Mesodermal cell (in vitro differentiated cells): ENCODE measurements around the gene ACAP1. TPM values are rescaled to one million over a fixed set of nuclear protein-coding genes. Genes with fewer than 3 reads are reported as not detected.

Experiments used
- H3K27ac ChIP-seq: 2 replicates; pipeline ENCODE4 v1.7.0; 2013; ENCODE audit warnings: mild to moderate bottlenecking, low read depth, low read length, moderate library complexity; ENCODE audit not compliant: severe bottlenecking
- H3K36me3 ChIP-seq: 2 replicates; pipeline ENCODE4 v1.7.1; 2013; ENCODE audit warnings: mild to moderate bottlenecking, low read length, moderate library complexity; ENCODE audit not compliant: control insufficient read depth, insufficient read depth
- H3K4me1 ChIP-seq: one replicate; pipeline ENCODE4 v1.7.1; 2013; ENCODE audit warnings: mild to moderate bottlenecking, low read length; ENCODE audit not compliant: insufficient read depth, control insufficient read depth, poor library complexity, severe bottlenecking
- H3K4me3 ChIP-seq: 2 replicates; pipeline ENCODE4 v1.7.0; 2013; ENCODE audit warnings: low read length, control low read depth, mild to moderate bottlenecking; ENCODE audit not compliant: insufficient read depth, poor library complexity, severe bottlenecking; ENCODE audit errors: extremely low read depth
- H3K9me3 ChIP-seq: 2 replicates; pipeline ENCODE4 v1.7.1; 2013; ENCODE audit warnings: mild to moderate bottlenecking, low read length, moderate library complexity; ENCODE audit not compliant: control insufficient read depth
- WGBS, 2 experiments: methylation state at CpG; one replicate each; pipeline ENCODE4 v1.1.5; 2013; ENCODE audit warnings: missing lambda C conversion rate in 2 of 2; ENCODE audit not compliant: insufficient coverage in 2 of 2; 5-methylcytosine and 5-hydroxymethylcytosine counted together
- polyA plus RNA-seq, 2 experiments: library from polyadenylated mRNA; stranded (reverse); fragments of 50-300 nt; gene quantifications; one replicate each; pipeline ENCODE4 v1.2.3, GENCODE V29; 2013

ACAP1 gene
- polyA plus RNA-seq (2013, experiment 1 of 2) = 5.0 TPM
- 1.9 TPM for polyA plus RNA-seq (2013, experiment 2 of 2)

- H3K9me3 ChIP-seq = no peaks in the 10 kb centered on the region
- H3K36me3 ChIP-seq = no peaks in the 10 kb centered on the region
- H3K4me1 ChIP-seq = peaks cover 6% of the 10 kb centered on the region
- no peak within 1 kb of the TSS for H3K4me3 ChIP-seq
- no peak within 1 kb of the TSS for H3K27ac ChIP-seq
- 51 to 77% methylated on average over 6 to 7 of the region's 17 CpGs for WGBS, 2 experiments
These were observed at the start of gene ACAP1 for GRCh38 chr17:7336240-7337175. Gene ACAP1 (plus strand): TSS chr17:7336529. CDS start chr17:7336735, 206 bp downstream.

GRCh38 chr17:7289256-7290032 is 46.9 kb upstream of the ACAP1 start:
- Histone ChIP-seq H3K4me1 (no peaks in the 10 kb centered on the region), H3K27ac (no peak overlapping the region), H3K9me3 (no peaks in the 10 kb centered on the region), H3K4me3 (no peak overlapping the region), H3K36me3 (no peaks in the 10 kb centered on the region)
- 88 to 90% methylated on average over 9 to 14 of the region's 18 CpGs for WGBS, 2 experiments

- no peaks in the 10 kb centered on the region for H3K36me3 ChIP-seq
- no peaks in the 10 kb centered on the region for H3K9me3 ChIP-seq
- 93 to 98% methylated on average over 9 to 18 of the region's 19 CpGs for WGBS, 2 experiments
- H3K4me3 ChIP-seq = no peak overlapping the region
- H3K4me1 ChIP-seq = no peaks in the 10 kb centered on the region
- H3K27ac ChIP-seq = no peak overlapping the region
These were observed 46.2 kb upstream of the ACAP1 start for GRCh38 chr17:7290166-7290565.

- no peaks in the 10 kb centered on the region for H3K9me3 ChIP-seq
- no peak overlapping the region for H3K27ac ChIP-seq
- 92 to 93% methylated on average over 9 to 11 of the region's 11 CpGs for WGBS, 2 experiments
- H3K4me1 ChIP-seq = no peaks in the 10 kb centered on the region
- no peaks in the 10 kb centered on the region for H3K36me3 ChIP-seq
- no peak overlapping the region for H3K4me3 ChIP-seq
These were observed 45.6 kb upstream of the ACAP1 start for GRCh38 chr17:7290685-7291084.

- WGBS, 2 experiments = 100% methylated on average over 1 of the region's 2 CpGs; no CpG with 5 or more reads in 1 of the 2 experiments
- no peaks in the 10 kb centered on the region for H3K36me3 ChIP-seq
- no peak overlapping the region for H3K27ac ChIP-seq
- no peak overlapping the region for H3K4me3 ChIP-seq
- no peaks in the 10 kb centered on the region for H3K9me3 ChIP-seq
- no peaks in the 10 kb centered on the region for H3K4me1 ChIP-seq
These were observed 44.1 kb upstream of the ACAP1 start for GRCh38 chr17:7292194-7292593.

- Histone ChIP-seq H3K9me3 (no peaks in the 10 kb centered on the region), H3K4me1 (no peaks in the 10 kb centered on the region), H3K36me3 (no peaks in the 10 kb centered on the region), H3K27ac (no peak overlapping the region), H3K4me3 (no peak overlapping the region)
- WGBS, 2 experiments = 50 to 66% methylated on average over 2 to 3 of the region's 6 CpGs
These were observed 43.6 kb upstream of the ACAP1 start for GRCh38 chr17:7292729-7293128.

- Histone ChIP-seq H3K9me3 (no peaks in the 10 kb centered on the region), H3K4me3 (no peak overlapping the region), H3K36me3 (no peaks in the 10 kb centered on the region), H3K27ac (no peak overlapping the region), H3K4me1 (no peaks in the 10 kb centered on the region)
- WGBS, 2 experiments = 96% methylated on average over 6 to 8 of the region's 11 CpGs
These were observed 43.2 kb upstream of the ACAP1 start for GRCh38 chr17:7293159-7293558.

GRCh38 chr17:7293816-7294613 is 42.3 kb upstream of the ACAP1 start:
- Histone ChIP-seq H3K9me3 (no peaks in the 10 kb centered on the region), H3K36me3 (no peaks in the 10 kb centered on the region), H3K27ac (no peak overlapping the region), H3K4me1 (no peaks in the 10 kb centered on the region), H3K4me3 (peak overlapping the region; percentile 33)
- 3 to 4% methylated on average over 41 to 61 of the region's 75 CpGs for WGBS, 2 experiments

- H3K27ac ChIP-seq = no peak within 1 kb of the TSS
- WGBS, 2 experiments = 3 to 7% methylated on average over 17 to 29 of the region's 57 CpGs
- H3K36me3 ChIP-seq = no peaks in the 10 kb centered on the region
- peak within 1 kb of the TSS; percentile 33 for H3K4me3 ChIP-seq
- no peaks in the 10 kb centered on the region for H3K4me1 ChIP-seq
- no peaks in the 10 kb centered on the region for H3K9me3 ChIP-seq
These were observed 41.6 kb upstream of the ACAP1 start, which contains the start of gene YBX2 for GRCh38 chr17:7294614-7295153. Gene YBX2 (minus strand): TSS chr17:7294639. CDS start chr17:7294500, 139 bp downstream.
